GM19328 (cell line): ENCODE measurements around the gene RBMS3.
"Not testable (repeated sequence)": the region's sequence is repeated elsewhere in the genome, so short reads cannot be mapped to it uniquely, and the experiment has no call there.

Source experiments
- ATAC-seq: cut with Tn5 transposase; IDR thresholded peaks from one replicate; pipeline ENCODE4 v1.9.1; 2021; ENCODE audit warnings: mild to moderate bottlenecking, moderate library complexity; ENCODE audit not compliant: unreplicated experiment

RBMS3 gene

GRCh38 chr3:29515451-29515850 is 234.6 kb downstream of the RBMS3 start:
- ATAC-seq: no peak

GRCh38 chr3:29516164-29516563 is 235.3 kb downstream of the RBMS3 start:
- no peak for ATAC-seq

- no peak for ATAC-seq
Observed at GRCh38 chr3:29520764-29521163, 239.9 kb downstream of the RBMS3 start.

- no peak for ATAC-seq
Observed at GRCh38 chr3:29521293-29521692, 240.4 kb downstream of the RBMS3 start.

GRCh38 chr3:29521751-29522150 is 240.9 kb downstream of the RBMS3 start:
- no peak for ATAC-seq

GRCh38 chr3:29524433-29524832 is 243.6 kb downstream of the RBMS3 start:
- not testable (repeated sequence) for ATAC-seq

GRCh38 chr3:29525254-29525881 is 244.5 kb downstream of the RBMS3 start:
- no peak for ATAC-seq

- ATAC-seq: no peak
Observed at GRCh38 chr3:29527246-29527645, 246.4 kb downstream of the RBMS3 start.

GRCh38 chr3:29531644-29532043 is 250.8 kb downstream of the RBMS3 start:
- ATAC-seq: no peak

- ATAC-seq: no peak
Observed at GRCh38 chr3:29532473-29532872, 251.6 kb downstream of the RBMS3 start.

GRCh38 chr3:29534006-29534405 is 253.1 kb downstream of the RBMS3 start:
- no peak for ATAC-seq

- no peak for ATAC-seq
Observed at GRCh38 chr3:29536016-29536758, 255.3 kb downstream of the RBMS3 start.

GRCh38 chr3:29537889-29538609 is 257.2 kb downstream of the RBMS3 start:
- ATAC-seq: no peak

- no peak for ATAC-seq
Observed at GRCh38 chr3:29538610-29538958, 257.7 kb downstream of the RBMS3 start.

GRCh38 chr3:29540544-29540943 is 259.7 kb downstream of the RBMS3 start:
- no peak for ATAC-seq

- no peak for ATAC-seq
Observed at GRCh38 chr3:29544701-29545363, 264.0 kb downstream of the RBMS3 start.

GRCh38 chr3:29545615-29546014 is 264.7 kb downstream of the RBMS3 start:
- no peak for ATAC-seq

- ATAC-seq: no peak
Observed at GRCh38 chr3:29552051-29552450, 271.2 kb downstream of the RBMS3 start.

GRCh38 chr3:29554566-29554965 is 273.7 kb downstream of the RBMS3 start:
- ATAC-seq: no peak

- no peak for ATAC-seq
Observed at GRCh38 chr3:29555590-29555989, 274.7 kb downstream of the RBMS3 start.

- no peak for ATAC-seq
Observed at GRCh38 chr3:29557186-29557585, 276.3 kb downstream of the RBMS3 start.

GRCh38 chr3:29557825-29558224 is 277.0 kb downstream of the RBMS3 start:
- no peak for ATAC-seq
